ENCODE results near the gene RNF144A.

GRCh38 chr2:6937582-6937981 is 20.4 kb downstream of the RNF144A start:
- TF ChIP-seq CTCF (IDR thresholded peaks at IDR 0.05) (no peak), POLR2A (IDR thresholded peaks at IDR 0.05) (no peak)

All from Peyer's patch (tissue), 4 donors.